HG02623 (cell line): ENCODE measurements around the gene PDE1C.
A peak's percentile ranks its signal among the peaks of the same experiment; 100 is the strongest.

Experiments
- ATAC-seq: cut with Tn5 transposase; IDR thresholded peaks from one replicate; pipeline ENCODE4 v1.9.1; 2021; ENCODE audit warnings: moderate library complexity; ENCODE audit not compliant: unreplicated experiment

Gene PDE1C

GRCh38 chr7:32075612-32076011 lies 5.4 kb upstream of the PDE1C start:
- no peak for ATAC-seq

GRCh38 chr7:32074787-32075585 lies 4.8 kb upstream of the PDE1C start:
- no peak for ATAC-seq

GRCh38 chr7:32073533-32073932 lies 3.3 kb upstream of the PDE1C start:
- ATAC-seq: no peak

- no peak for ATAC-seq
Observed at GRCh38 chr7:32072397-32072796, 2.2 kb upstream of the PDE1C start.

- ATAC-seq: no peak
Observed at GRCh38 chr7:32071466-32072091, 1.4 kb upstream of the PDE1C start.

- no peak for ATAC-seq
Observed at GRCh38 chr7:32070051-32070405, 179 bp downstream of the PDE1C start.

GRCh38 chr7:32069116-32069650 lies 1.0 kb downstream of the PDE1C start:
- ATAC-seq: no peak

- no peak for ATAC-seq
Observed at GRCh38 chr7:32068411-32069101, 1.7 kb downstream of the PDE1C start.

- no peak for ATAC-seq
Observed at GRCh38 chr7:32066441-32066840, 3.8 kb downstream of the PDE1C start.

GRCh38 chr7:32063614-32064013 lies 6.6 kb downstream of the PDE1C start:
- ATAC-seq: no peak

- no peak for ATAC-seq
Observed at GRCh38 chr7:32062150-32062549, 8.1 kb downstream of the PDE1C start.

- ATAC-seq: no peak
Observed at GRCh38 chr7:32061346-32061745, 8.9 kb downstream of the PDE1C start.

- ATAC-seq: no peak
Observed at GRCh38 chr7:32059289-32060011, 10.8 kb downstream of the PDE1C start.

- no peak for ATAC-seq
Observed at GRCh38 chr7:32058002-32058401, 12.2 kb downstream of the PDE1C start.

- ATAC-seq: no peak
Observed at GRCh38 chr7:32056767-32057166, 13.4 kb downstream of the PDE1C start.

GRCh38 chr7:32053204-32053603 lies 17.0 kb downstream of the PDE1C start:
- ATAC-seq: no peak

- no peak for ATAC-seq
Observed at GRCh38 chr7:32051128-32051527, 19.1 kb downstream of the PDE1C start.

GRCh38 chr7:32049599-32049998 lies 20.6 kb downstream of the PDE1C start:
- no peak for ATAC-seq

GRCh38 chr7:32048970-32049491 lies 21.2 kb downstream of the PDE1C start:
- peak; percentile 48 for ATAC-seq

GRCh38 chr7:32047801-32048200 lies 22.4 kb downstream of the PDE1C start:
- no peak for ATAC-seq

- ATAC-seq: no peak
Observed at GRCh38 chr7:32047075-32047474, 23.1 kb downstream of the PDE1C start.
